ENCODE measurements around the gene NDFIP1. TPM values are rescaled to one million over a fixed set of nuclear protein-coding genes. Genes with fewer than 3 reads are reported as not detected.

The NDFIP1 gene
- total and polyA plus RNA-seq, 2 of the 13 experiments (the other 11 are each of a cell fraction or from before 2014, with no cell fraction given) = 12.4 to 15.7 TPM

GRCh38 chr5:142108432-142109330 lies at the start of gene NDFIP1 (continued):
- TF ChIP-seq ZNF282 (IDR thresholded peaks at IDR 0.05; ENCODE audit: partially characterized antibody) = no peak
- TF ChIP-seq ZNF7 (CRISPR knock-in tag; IDR thresholded peaks at IDR 0.05) = no peak
- TF ChIP-seq SPEN (CRISPR knock-in tag; IDR thresholded peaks at IDR 0.05; ENCODE audit: low read depth) = peak; percentile 85
- TF ChIP-seq RFX1 (IDR thresholded peaks at IDR 0.05) = no peak
- peak; percentile 55; the same call in 1 of the 2 replicates for TF ChIP-seq TBX2 (CRISPR knock-in tag; IDR thresholded peaks at IDR 0.05; ENCODE audit: borderline replicate concordance)
- 0 out of 2 replicates have a peak, but pooled peaks have one; percentile 21 for TF ChIP-seq ZNF747 (CRISPR knock-in tag; IDR thresholded peaks at IDR 0.05; ENCODE audit: borderline replicate concordance)
- peak; percentile 34; the same call in 1 of the 2 replicates for TF ChIP-seq TGIF2 (CRISPR knock-in tag; IDR thresholded peaks at IDR 0.05)
- TF ChIP-seq RBM22 (optimal IDR thresholded peaks at IDR 0.05; ENCODE audit: low read length) = no peak
- no peak; the same call in 1 of the 2 replicates for TF ChIP-seq ZNF766 (CRISPR knock-in tag; IDR thresholded peaks at IDR 0.05; ENCODE audit: borderline replicate concordance)
- TF ChIP-seq ZNF83 (CRISPR knock-in tag; IDR thresholded peaks at IDR 0.05; ENCODE audit: borderline replicate concordance) = no peak
- TF ChIP-seq, protein P1, sequence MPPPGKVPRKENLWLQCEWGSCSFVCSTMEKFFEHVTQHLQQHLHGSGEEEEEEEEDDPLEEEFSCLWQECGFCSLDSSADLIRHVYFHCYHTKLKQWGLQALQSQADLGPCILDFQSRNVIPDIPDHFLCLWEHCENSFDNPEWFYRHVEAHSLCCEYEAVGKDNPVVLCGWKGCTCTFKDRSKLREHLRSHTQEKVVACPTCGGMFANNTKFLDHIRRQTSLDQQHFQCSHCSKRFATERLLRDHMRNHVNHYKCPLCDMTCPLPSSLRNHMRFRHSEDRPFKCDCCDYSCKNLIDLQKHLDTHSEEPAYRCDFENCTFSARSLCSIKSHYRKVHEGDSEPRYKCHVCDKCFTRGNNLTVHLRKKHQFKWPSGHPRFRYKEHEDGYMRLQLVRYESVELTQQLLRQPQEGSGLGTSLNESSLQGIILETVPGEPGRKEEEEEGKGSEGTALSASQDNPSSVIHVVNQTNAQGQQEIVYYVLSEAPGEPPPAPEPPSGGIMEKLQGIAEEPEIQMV (CRISPR knock-in tag; IDR thresholded peaks at IDR 0.05; ENCODE audit: low read depth) = no peak
- no peak for TF ChIP-seq ZFP36L1 (CRISPR knock-in tag; IDR thresholded peaks at IDR 0.05)
- peak; percentile 80; the same call in 1 of the 2 replicates for TF ChIP-seq ZNF142 (CRISPR knock-in tag; IDR thresholded peaks at IDR 0.05)
- TF ChIP-seq TARDBP (CRISPR knock-in tag; IDR thresholded peaks at IDR 0.05) = 0 out of 2 replicates have a peak, but pooled peaks have one; percentile 11
- TF ChIP-seq ZNF570 (CRISPR knock-in tag; IDR thresholded peaks at IDR 0.05; ENCODE audit: borderline replicate concordance) = no peak
- TF ChIP-seq ZNF567 (CRISPR knock-in tag; IDR thresholded peaks at IDR 0.05; ENCODE audit: borderline replicate concordance) = 0 out of 2 replicates have a peak, but pooled peaks have one; percentile 24
- TF ChIP-seq SP140L (CRISPR knock-in tag; IDR thresholded peaks at IDR 0.05; ENCODE audit: borderline replicate concordance) = no peak
- TF ChIP-seq KDM6A (CRISPR knock-in tag; IDR thresholded peaks at IDR 0.05; ENCODE audit: low read depth) = no peak
- TF ChIP-seq HOXA3 (CRISPR knock-in tag; IDR thresholded peaks at IDR 0.05) = peak; percentile 76; the same call in 1 of the 2 replicates
- TF ChIP-seq ZKSCAN1 (IDR thresholded peaks at IDR 0.05; ENCODE audit: low read length) = no peak
